PC-3 (cell line): Measurements from ENCODE around the gene ASB5. TPM values are rescaled to one million over a fixed set of nuclear protein-coding genes. Genes with fewer than 3 reads are reported as not detected.

Experiments used
- ATAC-seq: fragments of 200-7000 bp; cut with Tn5 transposase; 2 replicates; pipeline ENCODE4 v1.9.1; 2020; ENCODE audit warnings: mild to moderate bottlenecking, moderate library complexity
- BruUV-seq: library from RNA; stranded (reverse); fragments of 400-500 nt; replicated peaks from 2 replicates; lab custom pipeline; 2021; lab: Mats Ljungman, UMichigan
- CTCF ChIA-PET: fragments of 300-600 bp; sonication (Branson Sonifier 250); formaldehyde crosslinking; loops from one replicate; lab custom pipeline; 2022; ENCODE audit warnings: antibody characterized with exemption; lab: Charles Lee
- POLR2A ChIA-PET: fragments of 300-600 bp; sonication (Branson Sonifier 250); formaldehyde crosslinking; loops from one replicate; lab custom pipeline; 2022; ENCODE audit warnings: antibody characterized with exemption; ENCODE audit not compliant: unreplicated experiment; lab: Charles Lee
- DNase-seq: peaks from one replicate; pipeline ENCODE4 v3.0.0-alpha.2; 2015
- H2AFZ ChIP-seq: fragments of 300-600 bp; sonication (generic); 2 replicates; pipeline ENCODE4 v1.6.0; 2016; ENCODE audit warnings: antibody characterized with exemption, low read length
- H3F3A ChIP-seq: fragments of 300-600 bp; sonication (generic); one replicate; pipeline ENCODE4 v1.6.0; 2017; ENCODE audit warnings: antibody characterized with exemption, low read length, control low read depth, mild to moderate bottlenecking; ENCODE audit not compliant: unreplicated experiment
- H3K27ac ChIP-seq: fragments of 300-600 bp; sonication (generic); 2 replicates; pipeline ENCODE4 v1.5.1; 2016; ENCODE audit warnings: mild to moderate bottlenecking, low read length
- H3K27me3 ChIP-seq: fragments of 300-600 bp; sonication (generic); 2 replicates; pipeline ENCODE4 v1.6.1; 2016; ENCODE audit warnings: low read length, mixed read lengths
- H3K36me3 ChIP-seq: fragments of 300-600 bp; sonication (generic); 2 replicates; pipeline ENCODE4 v1.6.1; 2016; ENCODE audit warnings: low read depth, mixed run types, low read length, mixed read lengths
- H3K4me1 ChIP-seq: fragments of 300-600 bp; sonication (generic); 2 replicates; pipeline ENCODE4 v1.5.1; 2016; ENCODE audit warnings: low read length; ENCODE audit not compliant: insufficient read depth
- H3K4me2 ChIP-seq: fragments of 300-600 bp; sonication (generic); 2 replicates; pipeline ENCODE4 v1.6.0; 2016; ENCODE audit warnings: low read length
- H3K4me3 ChIP-seq: fragments of 300-600 bp; sonication (generic); 2 replicates; pipeline ENCODE4 v1.5.1; 2016; ENCODE audit warnings: mild to moderate bottlenecking, low read length, mixed read lengths
- H3K79me2 ChIP-seq: fragments of 300-600 bp; sonication (generic); 2 replicates; pipeline ENCODE4 v1.6.1; 2017; ENCODE audit warnings: low read length, mixed read lengths
- H3K9ac ChIP-seq: fragments of 300-600 bp; sonication (generic); 2 replicates; pipeline ENCODE4 v1.6.0; 2016; ENCODE audit warnings: mild to moderate bottlenecking, low read length
- H3K9me2 ChIP-seq: fragments of 300-600 bp; sonication (generic); replicated peaks from 2 replicates; pipeline ENCODE4 v1.6.1; 2016; ENCODE audit warnings: mixed run types, low read length, mixed read lengths
- H3K9me3 ChIP-seq: fragments of 300-600 bp; sonication (generic); 2 replicates; pipeline ENCODE4 v1.6.1; 2016; ENCODE audit warnings: low read length, mixed read lengths
- H4K20me1 ChIP-seq: fragments of 300-600 bp; sonication (generic); 2 replicates; pipeline ENCODE4 v1.6.1; 2016; ENCODE audit warnings: low read length, mixed read lengths
- EZH2 ChIP-seq: fragments of 300-600 bp; sonication (generic); IDR thresholded peaks from one replicate; pipeline ENCODE4 v1.6.1; 2017; ENCODE audit warnings: antibody characterized with exemption, mild to moderate bottlenecking, low read length; ENCODE audit not compliant: unreplicated experiment
- EZH2phosphoT487 ChIP-seq: fragments of 300-600 bp; sonication (generic); IDR thresholded peaks from 2 replicates; pipeline ENCODE4 v1.6.1; 2018; ENCODE audit warnings: mild to moderate bottlenecking, antibody characterized with exemption, low read length, borderline replicate concordance
- intact Hi-C: fragments of 100-400 bp; cut with micrococcal nuclease; formaldehyde crosslinking; loops from 2 replicates; pipeline ENCODE4 v1.9.0; 2023
- total RNA-seq: library from RNA; depleted of rRNA; stranded (reverse); fragments of >200 nt; gene quantifications from 2 replicates; pipeline ENCODE4 v1.2.3, GENCODE V29; 2014
- TF ChIP-seq, protein P1 (sequence below): fragments of 300-600 bp; sonication (generic); conservative IDR thresholded peaks from 2 replicates; pipeline ENCODE4 v1.5.1; 2017; ENCODE audit warnings: antibody characterized with exemption, low read depth, mild to moderate bottlenecking, low read length

ASB5 gene
- total RNA-seq, 1 experiment from 2014 or later = not detected

- Histone ChIP-seq H3K9me3 (no peaks in the 10 kb centered on the region), H3K27ac (no peak overlapping the region), H3K4me1 (peaks cover 14% of the 10 kb centered on the region), H2AFZ (no peak overlapping the region), H3K9ac (no peak overlapping the region), H4K20me1 (no peaks in the 10 kb centered on the region), H3K36me3 (no peaks in the 10 kb centered on the region), H3K9me2 (no peaks in the 10 kb centered on the region), H3K4me3 (no peak overlapping the region), H3K4me2 (no peak overlapping the region), H3F3A (no peaks in the 10 kb centered on the region), H3K27me3 (no peaks in the 10 kb centered on the region), H3K79me2 (no peaks in the 10 kb centered on the region)
- DNase-seq (peak; percentile 47), ATAC-seq (no peak)
- TF ChIP-seq EZH2 = no peak
- TF ChIP-seq, protein P1, sequence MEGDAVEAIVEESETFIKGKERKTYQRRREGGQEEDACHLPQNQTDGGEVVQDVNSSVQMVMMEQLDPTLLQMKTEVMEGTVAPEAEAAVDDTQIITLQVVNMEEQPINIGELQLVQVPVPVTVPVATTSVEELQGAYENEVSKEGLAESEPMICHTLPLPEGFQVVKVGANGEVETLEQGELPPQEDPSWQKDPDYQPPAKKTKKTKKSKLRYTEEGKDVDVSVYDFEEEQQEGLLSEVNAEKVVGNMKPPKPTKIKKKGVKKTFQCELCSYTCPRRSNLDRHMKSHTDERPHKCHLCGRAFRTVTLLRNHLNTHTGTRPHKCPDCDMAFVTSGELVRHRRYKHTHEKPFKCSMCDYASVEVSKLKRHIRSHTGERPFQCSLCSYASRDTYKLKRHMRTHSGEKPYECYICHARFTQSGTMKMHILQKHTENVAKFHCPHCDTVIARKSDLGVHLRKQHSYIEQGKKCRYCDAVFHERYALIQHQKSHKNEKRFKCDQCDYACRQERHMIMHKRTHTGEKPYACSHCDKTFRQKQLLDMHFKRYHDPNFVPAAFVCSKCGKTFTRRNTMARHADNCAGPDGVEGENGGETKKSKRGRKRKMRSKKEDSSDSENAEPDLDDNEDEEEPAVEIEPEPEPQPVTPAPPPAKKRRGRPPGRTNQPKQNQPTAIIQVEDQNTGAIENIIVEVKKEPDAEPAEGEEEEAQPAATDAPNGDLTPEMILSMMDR = no peak
- TF ChIP-seq EZH2phosphoT487 = no peak
- no TSS peak for BruUV-seq
- POLR2A ChIA-PET = no interaction called here
- intact Hi-C loops = no loop called here
- CTCF ChIA-PET = no interaction called here
Observed at GRCh38 chr4:176309772-176310171, 40.8 kb upstream of the ASB5 start.

DNA sequence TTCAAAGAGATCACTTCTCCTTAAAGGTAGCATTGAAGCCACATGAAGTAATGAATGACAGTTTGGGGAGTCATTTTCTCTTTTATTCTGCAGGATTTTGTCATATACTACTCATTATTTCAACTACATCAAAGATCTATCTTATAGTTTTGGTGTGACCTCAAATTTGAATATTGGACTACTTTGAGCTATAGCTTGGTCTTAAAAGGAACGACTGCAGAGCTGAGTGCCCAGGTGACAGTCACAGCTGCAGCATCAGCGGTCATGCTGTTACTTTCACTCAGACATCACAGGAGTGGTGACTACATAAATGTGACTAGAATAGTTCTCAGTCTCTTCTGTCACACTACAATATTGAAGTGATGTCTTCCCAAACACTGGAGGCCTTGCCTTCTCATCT lies 40.0 kb upstream of the ASB5 start:
- peaks cover 14% of the 10 kb centered on the region for H3K4me1 ChIP-seq
- no peak overlapping the region for H3K27ac ChIP-seq
- intact Hi-C loops = no loop called here
- H3K4me3 ChIP-seq = no peak overlapping the region
- no peaks in the 10 kb centered on the region for H4K20me1 ChIP-seq
- H2AFZ ChIP-seq = no peak overlapping the region
- ChIA-PET POLR2A (no interaction called here), CTCF (no interaction called here)
- H3K79me2 ChIP-seq = no peaks in the 10 kb centered on the region
- H3K9me2 ChIP-seq = no peaks in the 10 kb centered on the region
- TF ChIP-seq EZH2 = no peak
- no peak for TF ChIP-seq EZH2phosphoT487
- TF ChIP-seq, protein P1 = no peak
- H3K9ac ChIP-seq = no peak overlapping the region
- H3K9me3 ChIP-seq = no peaks in the 10 kb centered on the region
- no peaks in the 10 kb centered on the region for H3F3A ChIP-seq
- H3K27me3 ChIP-seq = no peaks in the 10 kb centered on the region
- DNase-seq (no peak), ATAC-seq (no peak)
- H3K36me3 ChIP-seq = no peaks in the 10 kb centered on the region
- H3K4me2 ChIP-seq = no peak overlapping the region
- BruUV-seq = no TSS peak

DNA sequence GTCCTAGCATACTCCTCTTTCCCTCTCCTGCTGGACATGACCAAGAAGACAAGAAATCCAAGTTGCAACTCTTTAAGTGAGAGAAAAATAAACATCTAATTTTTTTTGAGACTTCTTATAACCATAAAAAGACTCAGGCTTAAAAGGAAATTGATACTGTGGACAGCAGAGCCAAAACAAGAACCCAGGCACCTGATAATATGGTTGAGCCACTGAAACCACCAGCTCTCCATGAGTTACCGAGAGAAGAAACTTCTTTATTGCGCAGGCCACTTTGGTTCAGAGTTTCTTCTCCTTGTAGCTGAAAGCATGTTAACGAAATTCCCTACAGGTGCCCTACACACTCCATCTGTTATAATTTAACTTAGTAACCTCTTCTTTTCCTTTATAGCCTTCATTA lies 39.4 kb upstream of the ASB5 start:
- no peak overlapping the region for H3K9ac ChIP-seq
- no peaks in the 10 kb centered on the region for H4K20me1 ChIP-seq
- no peaks in the 10 kb centered on the region for H3K9me3 ChIP-seq
- TF ChIP-seq EZH2phosphoT487 (no peak), EZH2 (no peak)
- TF ChIP-seq, protein P1 = no peak
- no peak overlapping the region for H3K4me3 ChIP-seq
- H3K4me1 ChIP-seq = peaks cover 14% of the 10 kb centered on the region
- no peak overlapping the region for H2AFZ ChIP-seq
- CTCF ChIA-PET = no interaction called here
- intact Hi-C loops = no loop called here
- H3K79me2 ChIP-seq = no peaks in the 10 kb centered on the region
- no peaks in the 10 kb centered on the region for H3F3A ChIP-seq
- H3K27me3 ChIP-seq = no peaks in the 10 kb centered on the region
- H3K9me2 ChIP-seq = no peaks in the 10 kb centered on the region
- H3K36me3 ChIP-seq = no peaks in the 10 kb centered on the region
- POLR2A ChIA-PET = no interaction called here
- no peak overlapping the region for H3K4me2 ChIP-seq
- no peak for ATAC-seq
- no TSS peak for BruUV-seq
- no peak for DNase-seq
- H3K27ac ChIP-seq = no peak overlapping the region
